ENCODE measurements around the gene TTN.

Gene TTN

GRCh38 chr2:178480227-178481181 is 326.7 kb downstream of the TTN start, which contains the start of gene PLEKHA3:
PLEKHA3 (plus strand) TSS chr2:178480457; CDS start chr2:178480870, 413 bp downstream.
- DNase-seq, result peak; percentile 65 to 70

- no peak for DNase-seq
These were observed 327.4 kb downstream of the TTN start for GRCh38 chr2:178479758-178480226.

DNA sequence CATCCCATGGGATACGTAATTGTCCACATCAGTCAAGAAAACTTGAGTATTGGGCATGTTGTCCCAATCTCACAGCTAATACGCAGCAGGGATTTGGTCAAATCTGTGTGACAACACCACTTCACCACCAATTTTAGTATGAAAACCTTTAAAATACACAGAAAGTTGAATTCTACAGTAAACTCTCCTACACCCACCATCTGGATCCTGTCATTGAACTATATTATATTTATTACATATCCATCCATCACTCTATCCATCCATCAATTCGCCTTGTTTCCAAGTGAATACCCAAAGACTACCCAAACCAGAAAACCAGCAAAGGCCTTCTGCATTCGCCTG is 328.0 kb downstream of the TTN start:
- DNase-seq, result no peak

GRCh38 chr2:178478439-178479274 is 328.6 kb downstream of the TTN start, which contains the start of gene FKBP7:
FKBP7 (minus strand) TSS chr2:178478600; CDS start chr2:178478499, 101 bp downstream.
- peak; percentile 67 to 74 for DNase-seq

GRCh38 chr2:178478130-178478438 is 329.1 kb downstream of the TTN start:
- no peak for DNase-seq

- DNase-seq, result no peak
These were observed 329.6 kb downstream of the TTN start for GRCh38 chr2:178477443-178478129.

DNA sequence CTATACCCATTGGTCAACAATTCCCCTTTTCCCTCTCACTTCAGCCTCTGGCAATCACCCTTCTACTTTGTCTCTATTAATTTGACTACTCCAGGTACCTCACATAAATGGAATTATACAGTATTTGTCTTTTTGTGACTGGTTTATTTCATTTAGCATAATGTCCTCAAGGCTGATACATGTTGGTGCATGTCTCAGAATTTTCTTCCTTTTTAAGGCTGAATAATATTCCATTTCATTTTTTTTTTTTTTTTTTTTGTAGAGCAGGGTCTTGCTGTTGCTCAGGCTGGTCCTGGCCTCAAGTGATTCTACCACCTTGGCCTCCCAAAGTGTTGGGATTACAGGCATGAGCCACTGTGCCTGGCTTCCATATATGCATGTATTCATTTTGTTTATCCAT is 330.7 kb downstream of the TTN start:
- no peak for DNase-seq
